T47D (cell line): ENCODE data around the gene LITAF.
"Not testable (repeated sequence)": the region's sequence is repeated elsewhere in the genome, so short reads cannot be mapped to it uniquely, and the experiment has no call there.

Source experiments
- DNase-seq, 2 experiments: peaks; one replicate each; pipeline versions ENCODE4 v3.0.0 to v3.0.0-alpha.2; 2011 to 2012; ENCODE audit warnings: low read depth in 1 of 2, low spot score in 1 of 2
- JUND ChIP-seq: IDR thresholded peaks from 2 replicates; pipeline ENCODE4 v1.6.1; 2012; ENCODE audit warnings: low read depth
- in situ Hi-C: cut with HindIII; loops from 2 replicates; pipeline ENCODE4 v1.10.0; 2016; ENCODE audit warnings: low sequenced_read_pairs, low pct_unique_long_range_greater_than_20kb

LITAF gene

DNA sequence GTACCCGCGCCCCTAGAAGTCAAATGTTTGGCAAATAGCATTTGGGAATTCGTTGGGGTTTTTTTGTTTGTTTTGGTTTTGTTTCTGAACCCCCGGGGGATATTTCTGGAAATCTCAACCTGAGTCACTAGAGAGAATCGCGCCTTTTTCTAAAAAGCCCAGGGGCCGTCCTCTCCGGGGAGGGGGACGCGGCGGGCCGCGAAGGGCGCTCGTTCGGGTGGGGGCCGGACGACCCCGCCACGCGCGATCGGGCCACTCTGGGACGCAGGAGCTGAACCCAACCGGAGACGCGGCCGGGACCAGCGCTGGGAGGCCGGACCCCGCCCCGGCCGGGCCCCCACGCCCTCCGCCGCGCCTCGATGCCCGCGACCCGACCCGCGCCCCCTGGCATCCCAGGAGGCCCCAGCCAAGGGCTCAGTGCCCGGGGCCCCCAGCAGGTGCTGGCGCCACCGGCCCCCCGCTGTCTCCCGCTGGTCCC is 302 bp downstream of the LITAF start:
- DNase-seq, result no peak
- in situ Hi-C loops, result no loop called here
- TF ChIP-seq JUND, result no peak

DNA sequence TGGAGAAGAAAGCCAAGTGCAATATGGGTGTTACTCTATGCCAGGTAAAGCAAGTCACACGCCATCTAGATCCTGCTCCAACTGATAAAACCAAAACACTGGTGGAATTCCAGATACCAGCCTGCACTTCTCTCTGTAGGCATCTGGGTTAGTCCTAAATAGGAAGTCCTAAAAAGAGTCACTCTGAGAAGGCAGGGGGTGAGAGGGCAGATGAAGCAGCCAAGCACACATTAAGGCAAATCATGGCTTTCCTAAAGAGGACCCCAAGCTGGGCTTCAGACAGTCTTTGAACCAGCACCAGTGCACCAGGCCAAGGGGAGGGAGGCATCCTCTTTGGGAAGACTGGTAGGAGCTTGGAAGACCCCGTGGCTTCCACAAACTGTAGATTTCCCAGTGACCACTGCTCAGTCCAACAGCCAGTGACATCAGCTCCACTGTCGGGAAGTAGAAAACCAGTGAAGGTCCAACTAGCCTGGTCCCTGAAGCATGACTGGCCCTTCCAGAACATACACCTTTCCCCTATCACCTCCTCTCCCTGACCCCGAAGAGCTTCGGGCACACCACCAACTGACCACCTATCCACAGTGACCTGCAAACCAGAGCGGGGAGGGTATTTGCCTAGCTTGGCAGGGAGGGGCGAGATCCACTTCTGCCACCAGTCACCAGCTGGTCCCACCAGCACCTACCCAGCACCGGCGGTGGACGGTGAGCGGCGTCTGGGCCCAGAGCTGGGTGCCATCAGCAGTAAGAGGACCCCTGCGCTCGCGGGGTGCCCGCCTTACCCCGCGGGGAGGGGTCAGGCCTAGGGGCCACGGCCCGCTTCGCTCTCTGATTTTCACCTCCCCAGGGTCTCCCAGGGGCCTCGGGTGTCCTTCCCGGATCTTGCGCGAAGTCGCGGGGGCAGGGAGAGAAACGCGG is 1.0 kb downstream of the LITAF start:
- in situ Hi-C loops, result no loop called here
- TF ChIP-seq JUND, result no peak
- no peak for DNase-seq

- no peak for TF ChIP-seq JUND
- in situ Hi-C loops, result no loop called here
- DNase-seq, result peak; percentile 87 to 95
Observed at GRCh38 chr16:11583889-11584565, 2.7 kb downstream of the LITAF start.

DNA sequence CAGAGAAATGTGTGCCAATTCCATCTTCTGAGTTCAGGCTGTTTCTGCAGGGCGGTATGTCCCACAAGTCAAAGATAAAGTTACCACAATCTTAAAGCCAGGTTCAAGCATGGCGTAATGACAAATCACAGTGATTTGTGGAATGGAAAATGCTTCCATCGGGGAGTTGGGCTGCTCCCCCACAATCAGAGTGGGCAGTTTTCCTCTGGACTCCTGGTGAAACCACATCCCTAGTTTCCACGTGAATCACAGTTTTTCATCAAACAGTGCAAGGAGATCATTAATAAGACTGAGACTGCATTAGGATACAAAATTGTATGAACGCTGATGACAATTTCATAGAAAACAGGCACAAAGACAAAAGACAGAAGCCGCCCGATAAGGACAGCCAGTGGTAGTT is 3.6 kb downstream of the LITAF start:
- DNase-seq, result no peak
- in situ Hi-C loops, result no loop called here
- TF ChIP-seq JUND, result no peak

- no peak for TF ChIP-seq JUND
- in situ Hi-C loops, result no loop called here
Observed at GRCh38 chr16:11582157-11582814, 4.4 kb downstream of the LITAF start.

GRCh38 chr16:11581678-11582077 is 5.0 kb downstream of the LITAF start:
- no peak for TF ChIP-seq JUND
- in situ Hi-C loops, result no loop called here
- no peak for DNase-seq

More at GRCh38 chr16:11582157-11582814, 4.4 kb downstream of the LITAF start:
- no peak for DNase-seq

- in situ Hi-C loops, result no loop called here
- no peak for DNase-seq
- TF ChIP-seq JUND, result no peak
Observed at GRCh38 chr16:11580451-11581086, 6.2 kb downstream of the LITAF start.

DNA sequence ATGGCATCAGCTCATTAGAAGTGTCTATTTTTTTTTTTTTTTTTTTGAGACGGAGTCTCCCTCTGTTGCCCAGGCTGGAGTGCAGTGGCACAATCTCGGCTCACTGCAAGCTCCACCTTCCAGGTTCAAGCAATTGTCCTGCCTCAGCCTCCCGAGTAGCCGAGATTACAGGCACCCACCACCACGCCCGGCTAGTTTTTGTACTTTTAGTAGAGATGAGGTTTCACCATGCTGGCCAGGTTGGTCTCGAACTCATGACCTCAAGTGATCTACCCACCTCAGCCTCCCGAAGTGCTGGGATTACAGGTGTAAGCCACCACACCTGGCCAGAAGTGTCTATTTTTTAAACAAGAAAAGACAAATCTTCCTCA is 9.4 kb downstream of the LITAF start:
- in situ Hi-C loops, DNase-seq: not testable (repeated sequence)

- TF ChIP-seq JUND, result no peak
- peak in 1 of 2 experiments; percentile 71 for DNase-seq
- in situ Hi-C loops, result no loop called here
Observed at GRCh38 chr16:11576427-11577289, 10.1 kb downstream of the LITAF start.

GRCh38 chr16:11575223-11575589 is 11.5 kb downstream of the LITAF start:
- TF ChIP-seq JUND, result no peak
- in situ Hi-C loops, result no loop called here
- DNase-seq, result no peak

DNA sequence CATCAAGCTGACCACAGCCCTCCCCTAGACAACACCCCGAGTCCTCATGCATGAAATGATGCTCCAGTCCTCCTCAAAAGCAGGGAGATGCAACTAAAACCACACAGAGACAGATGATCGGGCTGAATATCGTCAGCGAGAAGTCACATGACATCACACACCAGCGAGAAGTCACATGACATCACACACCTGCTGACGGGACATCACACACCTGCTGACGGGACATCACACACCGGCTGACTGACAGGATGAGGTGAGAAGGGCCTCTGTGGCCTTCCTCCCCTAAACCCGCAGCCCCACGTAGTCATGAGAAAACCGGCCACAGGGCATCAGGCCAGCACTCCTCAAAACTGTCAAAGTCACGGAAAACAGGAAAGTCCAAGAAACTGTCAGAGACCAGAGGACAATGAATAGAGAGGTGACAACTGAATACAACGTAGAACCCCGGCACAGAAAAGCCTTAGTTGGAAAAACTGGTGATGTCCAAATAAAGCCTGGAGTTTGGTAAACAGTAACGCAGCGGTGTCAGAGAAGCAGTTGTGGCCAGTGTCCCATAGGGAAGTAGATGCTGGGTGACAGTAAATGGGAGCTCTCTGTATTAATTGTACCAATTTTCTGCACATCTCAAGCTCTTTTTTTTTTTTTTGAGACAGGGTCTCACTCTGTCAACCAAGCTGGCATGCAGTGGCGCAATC is 14.3 kb downstream of the LITAF start:
- TF ChIP-seq JUND, result no peak
- no peak for DNase-seq
- in situ Hi-C loops, result no loop called here
